Measurements from ENCODE around the gene PER1.
A peak's percentile ranks its signal among the peaks of the same experiment; 100 is the strongest.

Gene PER1, protein sequence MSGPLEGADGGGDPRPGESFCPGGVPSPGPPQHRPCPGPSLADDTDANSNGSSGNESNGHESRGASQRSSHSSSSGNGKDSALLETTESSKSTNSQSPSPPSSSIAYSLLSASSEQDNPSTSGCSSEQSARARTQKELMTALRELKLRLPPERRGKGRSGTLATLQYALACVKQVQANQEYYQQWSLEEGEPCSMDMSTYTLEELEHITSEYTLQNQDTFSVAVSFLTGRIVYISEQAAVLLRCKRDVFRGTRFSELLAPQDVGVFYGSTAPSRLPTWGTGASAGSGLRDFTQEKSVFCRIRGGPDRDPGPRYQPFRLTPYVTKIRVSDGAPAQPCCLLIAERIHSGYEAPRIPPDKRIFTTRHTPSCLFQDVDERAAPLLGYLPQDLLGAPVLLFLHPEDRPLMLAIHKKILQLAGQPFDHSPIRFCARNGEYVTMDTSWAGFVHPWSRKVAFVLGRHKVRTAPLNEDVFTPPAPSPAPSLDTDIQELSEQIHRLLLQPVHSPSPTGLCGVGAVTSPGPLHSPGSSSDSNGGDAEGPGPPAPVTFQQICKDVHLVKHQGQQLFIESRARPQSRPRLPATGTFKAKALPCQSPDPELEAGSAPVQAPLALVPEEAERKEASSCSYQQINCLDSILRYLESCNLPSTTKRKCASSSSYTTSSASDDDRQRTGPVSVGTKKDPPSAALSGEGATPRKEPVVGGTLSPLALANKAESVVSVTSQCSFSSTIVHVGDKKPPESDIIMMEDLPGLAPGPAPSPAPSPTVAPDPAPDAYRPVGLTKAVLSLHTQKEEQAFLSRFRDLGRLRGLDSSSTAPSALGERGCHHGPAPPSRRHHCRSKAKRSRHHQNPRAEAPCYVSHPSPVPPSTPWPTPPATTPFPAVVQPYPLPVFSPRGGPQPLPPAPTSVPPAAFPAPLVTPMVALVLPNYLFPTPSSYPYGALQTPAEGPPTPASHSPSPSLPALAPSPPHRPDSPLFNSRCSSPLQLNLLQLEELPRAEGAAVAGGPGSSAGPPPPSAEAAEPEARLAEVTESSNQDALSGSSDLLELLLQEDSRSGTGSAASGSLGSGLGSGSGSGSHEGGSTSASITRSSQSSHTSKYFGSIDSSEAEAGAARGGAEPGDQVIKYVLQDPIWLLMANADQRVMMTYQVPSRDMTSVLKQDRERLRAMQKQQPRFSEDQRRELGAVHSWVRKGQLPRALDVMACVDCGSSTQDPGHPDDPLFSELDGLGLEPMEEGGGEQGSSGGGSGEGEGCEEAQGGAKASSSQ (N-terminal part only)

GRCh38 chr17:8152112-8152775, at the start of gene PER1:
Gene PER1 (minus strand): TSS chr17:8152404. CDS start chr17:8150706, 1,698 bp downstream.
- peak; percentile 96 for DNase-seq

- DNase-seq, result peak; percentile 84
Observed at GRCh38 chr17:8192070-8192815, 40.0 kb upstream of the PER1 start.

DNA sequence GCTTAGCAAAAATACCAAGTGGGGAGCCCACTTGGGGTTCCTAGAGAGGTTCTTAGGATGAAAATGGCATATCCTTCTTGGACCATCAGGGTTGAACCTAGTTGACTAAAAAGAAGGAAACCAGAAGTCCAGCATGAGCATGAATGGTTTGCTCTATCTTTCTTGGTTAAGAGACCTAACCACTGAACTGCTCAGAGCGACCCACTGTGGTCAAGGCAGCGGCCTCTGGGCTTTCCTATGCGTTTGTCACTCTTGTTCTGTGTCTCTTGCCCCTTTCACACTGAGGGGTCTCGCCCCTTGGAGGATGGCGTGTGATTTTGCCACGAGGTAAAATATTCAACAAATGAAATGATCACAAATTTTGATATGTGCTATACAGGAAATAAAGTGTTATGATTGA, 38.3 kb upstream of the PER1 start:
- no peak for DNase-seq

DNA sequence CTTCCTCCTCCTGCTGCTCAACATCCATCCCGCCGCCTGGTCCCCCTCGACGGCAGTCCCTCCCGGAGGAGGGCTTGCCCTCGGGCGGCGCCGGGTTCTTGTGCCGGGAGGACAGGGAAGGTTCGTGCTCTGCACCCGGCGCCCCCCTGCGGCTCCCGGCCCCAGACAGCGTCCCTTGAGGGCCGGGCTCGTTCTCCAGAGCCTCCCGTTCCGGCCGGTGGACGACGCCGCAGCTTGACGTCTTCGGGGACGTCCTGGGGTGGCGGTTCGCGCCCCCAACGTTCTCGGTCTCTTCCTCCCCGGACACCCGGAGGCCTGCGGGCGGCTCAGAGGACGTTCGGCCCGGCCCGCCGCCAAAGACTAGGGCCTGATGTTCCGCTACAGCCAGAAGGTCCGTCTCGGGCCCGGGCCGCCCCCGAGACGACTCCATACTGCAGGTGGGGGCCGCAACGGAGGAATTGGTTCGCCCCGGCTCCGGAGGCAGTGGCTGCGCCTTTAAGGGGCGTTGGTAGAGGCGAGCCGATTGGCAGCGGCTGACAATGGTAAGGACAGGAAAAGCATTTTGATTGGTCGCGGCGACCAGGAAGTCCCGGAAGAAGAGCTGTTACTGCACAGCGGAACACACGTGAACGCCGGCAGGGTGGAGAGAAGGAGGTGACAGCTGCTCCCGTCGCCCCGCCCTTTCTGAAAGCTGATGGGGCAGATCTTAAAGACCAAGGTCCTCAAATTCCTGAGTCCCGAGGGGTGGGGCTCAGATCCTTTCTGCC, 37.7 kb upstream of the PER1 start, which contains the start of gene BORCS6:
Gene BORCS6 (minus strand): TSS at position 470 of the 767 bp plus-strand sequence. CDS start 40 bp downstream, at position 430.
- peak; percentile 97 for DNase-seq

GRCh38 chr17:8189041-8189710, 37.0 kb upstream of the PER1 start:
- peak; percentile 59 for DNase-seq

- DNase-seq, result no peak
Observed at GRCh38 chr17:8188263-8188839, 36.1 kb upstream of the PER1 start.

DNA sequence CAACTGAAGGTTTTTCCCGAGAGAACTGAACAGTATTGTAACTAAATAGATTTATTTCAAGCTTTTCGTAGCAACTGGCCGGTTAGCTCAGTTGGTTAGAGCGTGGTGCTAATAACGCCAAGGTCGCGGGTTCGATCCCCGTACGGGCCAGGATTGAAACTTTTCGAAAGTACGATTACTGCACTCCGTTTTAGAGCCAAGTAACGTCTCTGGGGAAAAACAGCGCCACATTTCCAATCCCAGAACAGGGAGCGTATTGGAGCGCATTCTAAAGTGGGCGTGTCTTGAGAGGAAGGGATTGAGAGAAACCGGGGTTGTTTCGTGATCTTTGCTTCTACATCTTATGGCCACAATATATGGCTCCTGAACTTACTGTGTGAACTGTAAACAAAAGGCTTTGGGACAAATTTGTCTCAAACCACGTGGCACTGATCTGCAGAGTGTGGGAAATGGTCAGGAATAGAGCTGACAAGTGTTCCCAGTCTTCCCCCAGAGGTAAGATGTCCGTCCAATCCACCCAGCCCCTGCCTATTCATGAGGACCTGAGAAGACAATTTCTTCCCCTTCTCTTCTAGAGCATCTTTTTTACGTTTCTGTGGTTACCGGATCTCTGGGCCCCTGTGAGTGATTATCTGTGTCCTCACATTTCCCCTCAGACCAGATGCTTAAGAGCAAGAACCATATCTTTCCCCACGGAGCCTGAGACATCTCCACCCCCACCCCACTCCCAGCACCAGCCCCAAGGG, 35.5 kb upstream of the PER1 start:
- peak; percentile 95 for DNase-seq

DNA sequence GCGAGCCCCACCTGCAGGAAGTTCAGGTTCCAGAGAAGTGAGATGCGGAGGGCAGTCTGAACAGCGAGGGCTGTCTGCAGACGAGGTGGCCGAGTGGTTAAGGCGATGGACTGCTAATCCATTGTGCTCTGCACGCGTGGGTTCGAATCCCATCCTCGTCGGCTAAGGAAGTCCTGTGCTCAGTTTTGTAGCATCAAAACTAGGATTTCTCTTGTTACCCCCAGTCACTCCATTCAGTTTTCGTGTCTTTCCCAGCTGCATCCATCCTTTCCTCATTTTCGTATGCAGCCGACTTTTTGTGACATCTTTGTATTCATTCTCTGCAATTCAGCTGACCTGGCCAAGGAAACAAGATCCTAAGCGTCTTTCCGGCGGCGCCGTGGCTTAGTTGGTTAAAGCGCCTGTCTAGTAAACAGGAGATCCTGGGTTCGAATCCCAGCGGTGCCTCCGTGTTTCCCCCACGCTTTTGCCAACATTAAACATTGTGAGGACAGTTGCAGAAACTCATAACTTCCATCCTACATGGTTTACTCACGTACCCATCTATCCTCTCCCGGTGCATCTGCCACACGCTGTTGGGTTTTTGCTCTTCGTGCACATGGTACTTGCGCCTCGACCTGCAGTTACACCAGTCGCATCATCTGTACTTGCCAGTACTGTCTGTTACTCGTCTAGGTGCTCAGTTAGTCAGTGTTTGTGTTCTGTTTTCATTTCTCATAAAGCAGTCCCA, 34.7 kb upstream of the PER1 start:
- DNase-seq, result peak; percentile 97

- no peak for DNase-seq
Observed at GRCh38 chr17:8186446-8186786, 34.2 kb upstream of the PER1 start.

DNA sequence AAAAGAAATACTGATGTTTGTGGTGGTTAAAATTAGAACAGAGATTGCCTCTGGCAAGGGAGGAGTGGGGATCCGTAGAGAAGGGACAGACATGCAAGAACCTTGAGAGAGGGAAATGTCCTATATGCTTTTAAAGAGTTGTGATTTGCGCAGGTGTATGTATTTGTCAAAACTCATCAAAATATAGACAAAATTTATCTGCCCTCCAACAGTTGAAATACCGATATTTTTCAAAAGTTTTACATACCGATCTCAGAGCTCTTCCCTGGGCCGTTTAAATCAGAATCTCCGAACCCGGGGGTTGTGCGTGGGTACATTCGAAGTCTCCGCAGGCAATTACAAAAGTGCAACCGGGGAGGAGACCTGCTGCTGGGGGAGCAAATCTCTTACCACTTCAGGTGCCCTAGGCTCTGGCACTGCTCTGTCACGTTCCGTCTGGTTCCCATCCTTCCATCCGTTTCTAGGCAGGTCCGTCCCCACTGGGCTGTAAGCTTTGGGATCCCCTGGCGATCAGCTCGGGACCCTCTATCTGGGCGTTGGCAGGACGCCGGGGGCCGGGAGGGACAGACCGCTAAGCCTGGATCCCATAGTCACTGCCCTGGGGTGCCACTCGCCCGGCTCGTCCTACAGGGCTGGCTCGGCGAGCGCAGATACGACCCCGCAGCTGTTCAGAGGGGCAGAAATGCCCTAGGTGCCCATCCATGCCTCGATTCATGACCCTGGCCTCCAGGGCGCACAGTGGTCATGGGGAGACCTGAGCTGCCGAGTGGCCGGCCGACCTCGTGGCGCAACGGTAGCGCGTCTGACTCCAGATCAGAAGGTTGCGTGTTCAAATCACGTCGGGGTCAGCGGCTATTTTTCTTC, 33.6 kb upstream of the PER1 start:
- peak; percentile 92 for DNase-seq

DNA sequence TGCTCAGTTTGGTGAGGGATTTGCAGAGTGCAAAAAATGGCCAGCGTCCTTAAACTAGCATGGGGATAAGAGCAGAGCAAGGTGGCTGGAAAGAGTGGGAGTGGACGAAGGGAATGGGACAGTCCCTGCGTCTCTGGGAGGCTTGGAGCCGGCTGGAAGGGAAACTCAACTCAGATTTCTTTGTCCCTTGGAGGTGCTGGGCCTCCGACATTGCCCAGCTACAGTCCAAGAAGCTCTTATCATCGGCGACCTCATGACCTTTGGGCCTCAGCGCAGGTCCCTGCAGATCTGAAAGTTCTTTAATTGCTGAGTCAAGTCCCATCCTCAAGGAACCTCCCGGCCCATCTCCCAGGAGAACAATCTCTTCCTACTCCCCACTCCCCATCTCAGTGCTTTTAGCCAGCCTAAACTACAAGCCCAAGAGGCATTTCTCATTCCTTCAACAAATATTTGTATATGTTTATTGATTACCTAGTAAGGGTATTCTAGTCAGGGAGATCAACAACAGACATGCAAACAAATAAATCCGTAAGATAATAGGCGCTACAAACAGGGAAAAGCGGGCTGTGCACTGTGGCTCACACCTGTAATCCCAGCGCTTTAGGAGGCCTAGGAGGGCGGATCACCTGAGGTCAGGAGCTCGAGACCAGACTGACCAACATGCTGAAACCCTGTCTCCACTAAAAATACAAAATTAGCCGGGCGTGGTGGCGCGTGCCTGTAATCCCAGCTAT, 25.0 kb upstream of the PER1 start:
- DNase-seq, result peak; percentile 40

DNA sequence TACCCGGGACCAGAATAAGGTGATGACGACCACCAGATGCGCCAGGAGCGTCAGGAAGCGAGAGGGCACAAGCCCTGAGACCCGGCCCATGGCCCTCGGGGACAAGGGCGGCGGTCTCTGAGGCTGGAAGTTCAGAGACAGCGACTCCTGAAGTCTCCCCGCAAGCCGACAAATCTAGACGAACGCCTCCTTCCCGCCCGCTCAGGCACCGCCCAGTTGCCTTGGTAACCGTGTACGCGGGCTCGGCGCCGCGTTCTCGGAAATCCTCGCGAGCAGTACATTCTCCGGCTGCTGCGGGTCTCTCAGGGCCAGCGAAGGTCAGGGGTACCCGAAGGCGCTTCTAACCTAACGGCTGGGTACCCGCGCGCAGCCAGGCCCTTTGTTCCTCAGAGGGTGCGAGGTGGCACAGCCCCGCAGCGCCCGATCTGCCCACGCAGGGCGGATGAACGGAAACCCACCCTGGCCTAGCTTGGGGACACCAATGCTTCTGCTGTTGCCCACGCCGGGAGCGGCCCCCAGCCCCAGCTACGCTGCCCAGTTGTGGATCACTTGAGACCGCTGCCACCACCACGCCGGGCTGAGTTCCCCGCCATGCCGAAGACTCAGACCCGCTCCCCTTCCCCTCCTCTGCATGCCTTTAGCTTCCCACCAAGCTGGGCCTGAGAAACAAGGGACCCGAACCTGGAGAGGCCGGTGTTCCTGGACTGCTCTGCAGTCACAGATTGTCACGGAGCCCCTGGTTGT, 24.2 kb upstream of the PER1 start, which contains the start of gene TMEM107:
Gene TMEM107 (minus strand): TSS at position 184 of the 744 bp plus-strand sequence. CDS start 94 bp downstream, at position 90.
- peak; percentile 93 for DNase-seq

GRCh38 chr17:8175795-8176196, 23.6 kb upstream of the PER1 start:
- no peak for DNase-seq

GRCh38 chr17:8173871-8174322, 21.7 kb upstream of the PER1 start:
- peak; percentile 36 for DNase-seq

- peak; percentile 88 for DNase-seq
Observed at GRCh38 chr17:8173056-8173870, 21.1 kb upstream of the PER1 start.

Data from left hindlimb (tissue), 1 donor.